HepG2 (cell line): ENCODE data around the gene TMPRSS15. TPM values are rescaled to one million over a fixed set of nuclear protein-coding genes. Genes with fewer than 3 reads are reported as not detected.

Experiments
- ATAC-seq: fragments of 200-7000 bp; cut with Tn5 transposase; 3 replicates; pipeline ENCODE4 v1.9.1; 2020; ENCODE audit warnings: mild to moderate bottlenecking, moderate library complexity
- BruUV-seq: library from RNA; stranded (reverse); fragments of 400-500 nt; replicated peaks from 2 replicates; lab custom pipeline; 2021; lab: Mats Ljungman, UMichigan
- CTCF ChIA-PET: fragments of 300-600 bp; formaldehyde crosslinking; extraction: SDS; loops from one replicate; lab custom pipeline; 2021; ENCODE audit warnings: low total read pairs, inconsistent platforms, low intra/inter-chr PET ratio; lab: Yijun Ruan, JAX
- POLR2A ChIA-PET: fragments of 350-600 bp; sonication (Branson Sonifier 250); formaldehyde crosslinking; loops from one replicate; lab custom pipeline; 2020; ENCODE audit warnings: antibody characterized with exemption, inconsistent platforms; lab: Yijun Ruan, JAX
- DNase-seq: peaks from one replicate; pipeline ENCODE4 v3.0.0-alpha.2; 2015; ENCODE audit warnings: low spot score
- FAIRE-seq: peaks from 3 replicates; lab custom pipeline; 2011; peaks lifted over from hg19 to GRCh38; lab: Jason Lieb, UNC
- H2AFZ ChIP-seq: one replicate; pipeline ENCODE4 v1.6.1; 2011; ENCODE audit warnings: low read length, inconsistent platforms
- H3K27ac ChIP-seq: fragments of 300-600 bp; 3 replicates; pipeline ENCODE4 v1.8.0; 2011; ENCODE audit warnings: mixed run types, mild to moderate bottlenecking, mixed read lengths, low read length, inconsistent platforms; ENCODE audit not compliant: insufficient read depth; ENCODE audit errors: extremely low read length
- H3K27me3 ChIP-seq, 2 experiments: fragments of 200-600 bp in 1 of 2; 2 replicates in 1 of 2; 3 replicates in 1 of 2; pipeline versions ENCODE4 v1.6.0 to v1.8.0; 2011; ENCODE audit warnings: low read length in 2 of 2, mild to moderate bottlenecking in 2 of 2, moderate library complexity in 2 of 2, inconsistent platforms in 1 of 2; ENCODE audit not compliant: insufficient read depth in 2 of 2, control insufficient read depth in 1 of 2
- H3K36me3 ChIP-seq, 2 experiments: fragments of 200-600 bp in 1 of 2; replicated peaks in 1 of 2; 2 replicates in 1 of 2; 3 replicates in 1 of 2; pipeline versions ENCODE4 v1.5.1 to v1.8.0; 2011; ENCODE audit warnings: low read length in 2 of 2, inconsistent platforms in 1 of 2; ENCODE audit not compliant: insufficient read depth in 2 of 2, control insufficient read depth in 1 of 2
- H3K4me1 ChIP-seq: 2 replicates; pipeline ENCODE4 v1.5.1; 2012; ENCODE audit warnings: low read length, inconsistent platforms; ENCODE audit not compliant: insufficient read depth
- H3K4me2 ChIP-seq: 2 replicates; pipeline ENCODE4 v1.6.0; 2011; ENCODE audit warnings: low read depth, low read length, inconsistent platforms
- H3K4me3 ChIP-seq, 3 experiments: fragments of 200-600 bp in 1 of 3; sonication (generic), shearing (Covaris generic) in 1 of 3; replicated peaks in 1 of 3; 2 replicates each; pipeline ENCODE4 v1.5.1; 2011 to 2016; ENCODE audit warnings: low read length in 3 of 3, inconsistent platforms in 2 of 3, low read depth in 2 of 3, mild to moderate bottlenecking in 2 of 3, control low read depth in 1 of 3, mixed read lengths in 1 of 3; ENCODE audit not compliant: insufficient read depth in 1 of 3
- H3K79me2 ChIP-seq: one replicate; pipeline ENCODE4 v1.6.1; 2011; ENCODE audit warnings: low read length, inconsistent platforms; ENCODE audit not compliant: insufficient read depth
- H3K9ac ChIP-seq: 2 replicates; pipeline ENCODE4 v1.6.0; 2011; ENCODE audit warnings: mild to moderate bottlenecking, low read depth, low read length, inconsistent platforms; ENCODE audit not compliant: insufficient read depth
- H3K9me3 ChIP-seq: 2 replicates; pipeline ENCODE4 v1.5.1; 2012; ENCODE audit warnings: mild to moderate bottlenecking, low read length
- H4K20me1 ChIP-seq: 2 replicates; pipeline ENCODE4 v1.6.0; 2011; ENCODE audit warnings: inconsistent platforms, mild to moderate bottlenecking, low read length, moderate library complexity; ENCODE audit not compliant: insufficient read depth
- ELF4 ChIP-seq: sonication (generic); formaldehyde crosslinking; IDR thresholded peaks from 2 replicates; pipeline ENCODE4 v1.5.0; 2020; ENCODE audit warnings: missing genetic modification reagents, mild to moderate bottlenecking, moderate library complexity, borderline replicate concordance
- HNRNPK ChIP-seq: fragments of 200-400 bp; formaldehyde crosslinking; IDR thresholded peaks from 2 replicates; pipeline ENCODE4 v1.6.1; 2018; ENCODE audit warnings: low read length, low read depth, moderate library complexity, mild to moderate bottlenecking; ENCODE audit not compliant: poor library complexity, severe bottlenecking
- HOXD1 ChIP-seq: sonication (generic); formaldehyde crosslinking; IDR thresholded peaks from 2 replicates; pipeline ENCODE4 v1.5.0; 2020; ENCODE audit warnings: missing genetic modification reagents
- KDM6A ChIP-seq: IDR thresholded peaks from 2 replicates; pipeline ENCODE4 v1.6.1; 2016; ENCODE audit warnings: low read depth
- NFYC ChIP-seq: IDR thresholded peaks from 2 replicates; pipeline ENCODE4 v1.6.1; 2016; ENCODE audit warnings: missing genetic modification reagents, missing compliant biosample characterization
- NR1H2 ChIP-seq: sonication (generic); formaldehyde crosslinking; IDR thresholded peaks from 2 replicates; pipeline ENCODE4 v1.8.1; 2022; ENCODE audit warnings: low read depth, missing genetic modification reagents, borderline replicate concordance
- RXRB ChIP-seq: IDR thresholded peaks from 2 replicates; pipeline ENCODE4 v1.6.1; 2016; ENCODE audit warnings: borderline replicate concordance, missing genetic modification reagents, missing compliant biosample characterization
- SMAD3 ChIP-seq: sonication (generic); formaldehyde crosslinking; IDR thresholded peaks from 2 replicates; pipeline ENCODE4 v1.4.0; 2020; ENCODE audit warnings: missing genetic modification reagents
- ZBTB38 ChIP-seq: sonication (generic); formaldehyde crosslinking; IDR thresholded peaks from 2 replicates; pipeline ENCODE4 v1.5.1; 2020; ENCODE audit warnings: mild to moderate bottlenecking, missing genetic modification reagents
- ZFP1 ChIP-seq: IDR thresholded peaks from 2 replicates; pipeline ENCODE4 v1.6.1; 2016
- ZNF512 ChIP-seq: sonication (generic); formaldehyde crosslinking; IDR thresholded peaks from 2 replicates; pipeline ENCODE4 v1.4.0; 2020; ENCODE audit warnings: mild to moderate bottlenecking, missing genetic modification reagents
- WGBS: methylation state at CpG from one replicate; pipeline ENCODE4 v1.1.6; 2017; ENCODE audit warnings: low lambda C conversion rate; 5-methylcytosine and 5-hydroxymethylcytosine counted together
- in situ Hi-C: cut with HindIII; loops from 2 replicates; pipeline ENCODE4 v1.10.0; 2017; ENCODE audit warnings: low pct_unique_long_range_greater_than_20kb; ENCODE audit not compliant: extremely low pct_ligation_motif_present
- intact Hi-C: fragments of 100-400 bp; cut with micrococcal nuclease; formaldehyde crosslinking; loops from one replicate; pipeline ENCODE4 v1.10.0; 2022; ENCODE audit not compliant: unreplicated experiment
- polyA plus RNA-seq, 8 experiments: library from polyadenylated mRNA; depleted of rRNA in 3 of 8; stranded (reverse) in 7 of 8; unstranded in 1 of 8; fragments of >200 nt; fragmentation: Illumina TruSeq in 4 of 8; extraction: Trizol in 4 of 8; gene quantifications; 2 replicates each; pipeline versions ENCODE4 v1.2.1 to v1.2.3, GENCODE V29; 2011 to 2016; ENCODE audit warnings: low read depth in 4 of 8, missing spikeins in 1 of 8, mixed read lengths in 1 of 8; ENCODE audit not compliant: insufficient read depth in 1 of 8
- total RNA-seq, 5 experiments: library from RNA; depleted of rRNA; stranded (reverse); fragments of >200 nt; fragmentation: Illumina TruSeq; extraction: Trizol; gene quantifications; 2 replicates each; pipeline ENCODE4 v1.2.3, GENCODE V29; 2016; ENCODE audit warnings: low read depth in 1 of 5
- TF ChIP-seq, protein P1 (sequence below): sonication (generic); formaldehyde crosslinking; IDR thresholded peaks from 2 replicates; pipeline ENCODE4 v1.4.0; 2020; ENCODE audit warnings: low read depth, missing genetic modification reagents

TMPRSS15 gene
- total and polyA plus RNA-seq, 2 of the 13 experiments (the other 11 are each of a cell fraction or from before 2014, with no cell fraction given): not detected

- H2AFZ ChIP-seq: no peak overlapping the region
- H3K27ac ChIP-seq: no peak overlapping the region
- no peaks in the 10 kb centered on the region for H3K36me3 ChIP-seq
- H4K20me1 ChIP-seq: no peaks in the 10 kb centered on the region
- no peaks in the 10 kb centered on the region for H3K4me1 ChIP-seq
- CTCF ChIA-PET: no interaction called here
- DNase-seq (no peak), ATAC-seq (no peak), FAIRE-seq (no peak)
- in situ Hi-C loops: no loop called here
- POLR2A ChIA-PET: no interaction called here
- no peaks in the 10 kb centered on the region; the same call in 1 of the 2 replicates for H3K9me3 ChIP-seq
- TF ChIP-seq RXRB (CRISPR knock-in tag): no peak
- TF ChIP-seq NFYC (CRISPR knock-in tag): no peak
- intact Hi-C loops: no loop called here
- H3K9ac ChIP-seq: no peak overlapping the region
- H3K4me2 ChIP-seq: no peak overlapping the region
- H3K4me3 ChIP-seq: no peak overlapping the region
- 0% methylated on average over 2 of the region's 2 CpGs for WGBS
- BruUV-seq: no TSS peak
- H3K27me3 ChIP-seq: no peaks in the 10 kb centered on the region
- H3K79me2 ChIP-seq: no peaks in the 10 kb centered on the region
These were observed 137.6 kb downstream of the TMPRSS15 start for GRCh38 chr21:18265944-18266343.

GRCh38 chr21:18253799-18254198, 149.8 kb downstream of the TMPRSS15 start:
- in situ Hi-C loops: no loop called here
- Histone ChIP-seq H3K4me2 (no peak overlapping the region), H3K4me1 (no peaks in the 10 kb centered on the region), H3K79me2 (no peaks in the 10 kb centered on the region), H3K9me3 (no peaks in the 10 kb centered on the region), H3K27ac (no peak overlapping the region), H2AFZ (no peak overlapping the region), H4K20me1 (no peaks in the 10 kb centered on the region), H3K4me3 (no peak overlapping the region), H3K9ac (no peak overlapping the region), H3K36me3 (no peaks in the 10 kb centered on the region), H3K27me3 (no peaks in the 10 kb centered on the region)
- TF ChIP-seq ZBTB38 (CRISPR knock-in tag) (no peak), HNRNPK (no peak), KDM6A (no peak), ZFP1 (CRISPR knock-in tag) (no peak), ZNF512 (CRISPR knock-in tag) (no peak), HOXD1 (no peak), SMAD3 (CRISPR knock-in tag) (no peak), ELF4 (CRISPR knock-in tag) (no peak), NR1H2 (CRISPR knock-in tag) (no peak)
- TF ChIP-seq, protein P1, sequence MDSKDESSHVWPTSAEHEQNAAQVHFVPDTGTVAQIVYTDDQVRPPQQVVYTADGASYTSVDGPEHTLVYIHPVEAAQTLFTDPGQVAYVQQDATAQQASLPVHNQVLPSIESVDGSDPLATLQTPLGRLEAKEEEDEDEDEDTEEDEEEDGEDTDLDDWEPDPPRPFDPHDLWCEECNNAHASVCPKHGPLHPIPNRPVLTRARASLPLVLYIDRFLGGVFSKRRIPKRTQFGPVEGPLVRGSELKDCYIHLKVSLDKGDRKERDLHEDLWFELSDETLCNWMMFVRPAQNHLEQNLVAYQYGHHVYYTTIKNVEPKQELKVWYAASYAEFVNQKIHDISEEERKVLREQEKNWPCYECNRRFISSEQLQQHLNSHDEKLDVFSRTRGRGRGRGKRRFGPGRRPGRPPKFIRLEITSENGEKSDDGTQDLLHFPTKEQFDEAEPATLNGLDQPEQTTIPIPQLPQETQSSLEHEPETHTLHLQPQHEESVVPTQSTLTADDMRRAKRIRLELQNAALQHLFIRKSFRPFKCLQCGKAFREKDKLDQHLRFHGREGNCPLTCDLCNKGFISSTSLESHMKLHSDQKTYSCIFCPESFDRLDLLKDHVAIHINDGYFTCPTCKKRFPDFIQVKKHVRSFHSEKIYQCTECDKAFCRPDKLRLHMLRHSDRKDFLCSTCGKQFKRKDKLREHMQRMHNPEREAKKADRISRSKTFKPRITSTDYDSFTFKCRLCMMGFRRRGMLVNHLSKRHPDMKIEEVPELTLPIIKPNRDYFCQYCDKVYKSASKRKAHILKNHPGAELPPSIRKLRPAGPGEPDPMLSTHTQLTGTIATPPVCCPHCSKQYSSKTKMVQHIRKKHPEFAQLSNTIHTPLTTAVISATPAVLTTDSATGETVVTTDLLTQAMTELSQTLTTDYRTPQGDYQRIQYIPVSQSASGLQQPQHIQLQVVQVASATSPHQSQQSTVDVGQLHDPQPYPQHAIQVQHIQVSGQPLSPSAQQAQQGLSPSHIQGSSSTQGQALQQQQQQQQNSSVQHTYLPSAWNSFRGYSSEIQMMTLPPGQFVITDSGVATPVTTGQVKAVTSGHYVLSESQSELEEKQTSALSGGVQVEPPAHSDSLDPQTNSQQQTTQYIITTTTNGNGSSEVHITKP (CRISPR knock-in tag): no peak
- no peak for FAIRE-seq
- BruUV-seq: no TSS peak
- ChIA-PET POLR2A (no interaction called here), CTCF (no interaction called here)
- WGBS: 3% methylated on average over 2 of the region's 2 CpGs
- no peak for DNase-seq
- ATAC-seq: no peak
- intact Hi-C loops: no loop called here
